Activated naive CD4-positive, alpha-beta T cell treated with anti-CD3 and anti-CD28 coated beads for 36 hours (primary cell): ENCODE measurements around the gene UNKL. TPM values are rescaled to one million over a fixed set of nuclear protein-coding genes. Genes with fewer than 3 reads are reported as not detected.

Experiments
- CTCF ChIA-PET: fragments of 350-600 bp; sonication (Branson Sonifier 250); formaldehyde crosslinking; loops from one replicate; lab custom pipeline; 2021; ENCODE audit warnings: antibody characterized with exemption; lab: Charles Lee
- DNase-seq: peaks from one replicate; pipeline ENCODE4 v3.0.0-alpha.2; 2020
- H3K27ac Mint-ChIP-seq: one replicate; pipeline ENCODE4 v1.8.0; 2021; ENCODE audit warnings: mild to moderate bottlenecking, mixed read lengths
- H3K27me3 Mint-ChIP-seq: one replicate; pipeline ENCODE4 v1.8.0; 2021; ENCODE audit warnings: low read depth, mixed read lengths
- H3K36me3 Mint-ChIP-seq: one replicate; pipeline ENCODE4 v1.8.0; 2021; ENCODE audit warnings: low read depth, mixed read lengths
- H3K4me1 Mint-ChIP-seq: one replicate; pipeline ENCODE4 v1.8.0; 2021; ENCODE audit warnings: low read depth, mixed read lengths
- H3K4me3 Mint-ChIP-seq: one replicate; pipeline ENCODE4 v1.8.0; 2021; ENCODE audit warnings: mild to moderate bottlenecking, moderate library complexity, mixed read lengths
- H3K9me3 Mint-ChIP-seq: one replicate; pipeline ENCODE4 v1.8.0; 2021; ENCODE audit warnings: mixed read lengths
- intact Hi-C: fragments of 100-400 bp; cut with micrococcal nuclease; formaldehyde crosslinking; loops from one replicate; pipeline ENCODE4 v1.15.1; 2023
- total RNA-seq, 2 experiments: library from RNA; stranded (reverse); gene quantifications; one replicate each; pipeline ENCODE4 v1.2.3, GENCODE V29; 2021

UNKL gene
- total RNA-seq, 2 experiments from 2014 or later: 35.9 to 38.4 TPM

DNA sequence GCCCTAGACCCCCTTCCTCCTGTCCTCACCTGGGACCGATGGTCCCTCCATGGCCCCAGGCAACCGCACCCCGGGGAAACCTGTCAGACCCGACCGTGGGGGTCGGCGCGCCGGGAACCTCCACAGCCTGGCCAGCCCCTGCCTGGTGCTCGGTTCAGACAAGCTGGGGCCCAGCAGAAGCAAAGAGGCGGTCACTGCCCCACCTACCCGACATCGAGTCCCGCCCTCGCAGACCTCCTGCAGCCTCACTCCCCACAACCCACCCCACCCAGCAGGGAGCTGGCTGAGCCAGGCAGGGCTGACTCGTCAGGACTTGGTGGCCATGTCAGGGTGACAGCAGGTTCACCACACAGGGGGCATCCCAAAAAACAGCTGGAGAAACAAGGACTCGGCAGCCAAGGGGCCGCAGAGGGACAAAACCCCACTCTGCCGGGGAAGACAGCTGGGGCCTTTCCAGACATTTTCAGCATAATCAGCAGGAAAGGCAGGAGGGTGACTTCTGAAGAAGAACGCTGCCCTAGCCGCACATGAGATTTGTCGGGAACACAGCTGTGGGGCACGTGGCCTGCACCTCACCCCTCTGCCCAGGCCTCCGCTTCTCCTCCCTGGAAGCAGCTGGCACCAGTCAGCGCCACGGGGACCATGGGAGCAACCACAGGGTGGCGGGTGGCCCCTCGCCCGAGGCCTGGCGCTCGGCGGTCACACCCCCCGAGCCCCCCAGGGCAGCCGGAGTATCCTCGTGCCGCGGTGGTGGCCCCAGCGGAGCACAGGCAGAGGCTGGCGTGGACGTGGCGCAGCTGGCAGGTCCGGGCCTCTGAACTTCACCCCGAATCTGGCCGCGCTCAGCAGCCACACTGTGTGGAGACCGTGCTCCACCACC, 39.8 kb downstream of the UNKL start:
- intact Hi-C loops: loop anchor here (5.0 kb wide), 1 partner anchor 38 kb away; the partner anchor contains the start of gene UNKL
- no peak overlapping the region for H3K4me3 Mint-ChIP-seq
- H3K27me3 Mint-ChIP-seq: no peaks in the 10 kb centered on the region
- CTCF ChIA-PET: no interaction called here
- no peak overlapping the region for H3K27ac Mint-ChIP-seq
- DNase-seq: no peak
- H3K36me3 Mint-ChIP-seq: peaks cover 4% of the 10 kb centered on the region
- no peaks in the 10 kb centered on the region for H3K9me3 Mint-ChIP-seq
- H3K4me1 Mint-ChIP-seq: peaks cover 14% of the 10 kb centered on the region

DNA sequence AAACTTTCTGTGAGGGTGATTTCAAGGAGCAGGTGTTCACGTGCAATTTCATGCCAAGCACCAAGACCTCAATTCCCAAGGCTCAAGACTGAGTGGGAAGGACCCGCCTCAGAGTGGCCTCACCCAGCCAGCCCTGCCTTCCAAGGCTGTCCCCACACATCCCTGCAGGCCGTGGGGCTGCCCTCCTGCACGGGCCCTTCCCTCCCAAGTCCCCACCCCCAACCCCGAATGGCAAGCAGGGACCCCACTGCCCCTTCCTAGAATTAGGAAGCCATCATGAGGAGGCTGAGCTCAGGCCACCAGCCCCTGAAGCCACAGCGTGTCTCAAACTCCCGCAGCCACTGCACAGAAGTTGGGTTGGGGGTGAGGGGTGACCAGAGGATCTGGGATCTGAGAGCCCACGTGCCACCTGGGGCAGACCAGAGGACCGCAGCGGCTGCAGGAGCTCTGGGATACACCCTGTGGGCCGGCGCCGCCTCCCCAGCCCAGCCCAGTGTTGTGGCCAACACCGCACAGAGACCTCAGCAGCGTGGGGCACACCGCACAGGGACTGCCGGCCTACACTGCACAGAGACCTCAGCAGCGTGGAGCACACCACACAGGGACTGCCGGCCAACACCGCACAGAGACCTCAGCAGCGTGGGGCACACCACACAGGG, 42.1 kb downstream of the UNKL start:
- Mint-ChIP-seq H3K27ac (no peak overlapping the region), H3K4me1 (no peaks in the 10 kb centered on the region), H3K27me3 (no peaks in the 10 kb centered on the region), H3K36me3 (peaks cover 5% of the 10 kb centered on the region), H3K9me3 (no peaks in the 10 kb centered on the region), H3K4me3 (no peak overlapping the region)
- no peak for DNase-seq
- CTCF ChIA-PET: interaction anchor here (0.6 to 1.1 kb wide), 2 partner anchors 12 to 33 kb away, joined by 3 read pairs; no protein-coding TSS in a partner anchor
- intact Hi-C loops: no loop called here

DNA sequence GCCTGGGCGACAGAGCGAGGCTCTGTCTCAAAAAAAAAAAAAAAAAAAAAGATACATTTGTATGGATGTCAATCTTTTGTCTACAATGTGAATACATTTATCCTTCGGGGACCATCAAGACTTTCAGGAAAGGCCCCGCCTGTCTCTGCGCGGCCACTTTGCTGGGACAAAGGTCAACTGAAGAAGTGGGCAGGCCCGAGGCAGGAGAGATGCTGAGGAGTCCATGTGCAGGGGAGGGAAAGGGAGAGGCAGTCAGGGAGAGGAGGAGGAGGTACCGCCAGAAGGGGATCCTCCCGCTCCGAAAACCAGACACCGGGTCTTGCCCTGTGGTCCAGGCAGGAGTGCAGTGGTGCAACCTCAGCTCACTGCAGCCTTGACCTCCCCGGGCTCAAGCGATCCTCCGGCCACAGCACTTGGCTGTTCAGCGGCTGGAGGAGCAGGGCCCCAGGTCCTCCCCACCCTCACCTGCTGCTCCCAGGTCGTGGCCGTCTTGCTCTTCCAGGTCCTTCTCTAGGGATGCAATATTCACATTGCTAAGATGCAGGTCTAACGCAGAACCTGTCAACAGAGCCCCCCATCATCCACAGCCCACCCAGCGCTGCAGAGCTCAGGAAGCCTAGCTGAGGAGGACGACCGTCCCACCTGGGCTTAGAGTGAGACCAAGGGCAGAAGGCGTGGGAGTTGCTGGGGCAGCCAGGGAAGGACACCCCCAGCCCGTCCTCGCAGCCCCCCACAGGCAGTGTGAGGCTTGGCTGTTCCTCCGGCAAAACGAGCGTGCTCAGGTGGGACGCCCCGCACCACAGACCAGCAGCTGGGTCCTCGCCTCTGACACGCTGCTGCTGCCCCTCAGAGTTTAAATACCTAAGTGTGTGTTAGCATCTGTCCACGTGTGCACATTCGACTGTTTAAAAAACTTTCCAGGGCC, 43.2 kb downstream of the UNKL start:
- no peak overlapping the region for H3K4me3 Mint-ChIP-seq
- DNase-seq: no peak
- no peak overlapping the region for H3K27ac Mint-ChIP-seq
- CTCF ChIA-PET: interaction anchor here (1.1 kb wide), 1 partner anchor 11 kb away, joined by 3 read pairs; no protein-coding TSS in a partner anchor
- H3K36me3 Mint-ChIP-seq: peaks cover 7% of the 10 kb centered on the region
- intact Hi-C loops: no loop called here
- H3K4me1 Mint-ChIP-seq: no peaks in the 10 kb centered on the region
- no peaks in the 10 kb centered on the region for H3K9me3 Mint-ChIP-seq
- H3K27me3 Mint-ChIP-seq: no peaks in the 10 kb centered on the region

DNA sequence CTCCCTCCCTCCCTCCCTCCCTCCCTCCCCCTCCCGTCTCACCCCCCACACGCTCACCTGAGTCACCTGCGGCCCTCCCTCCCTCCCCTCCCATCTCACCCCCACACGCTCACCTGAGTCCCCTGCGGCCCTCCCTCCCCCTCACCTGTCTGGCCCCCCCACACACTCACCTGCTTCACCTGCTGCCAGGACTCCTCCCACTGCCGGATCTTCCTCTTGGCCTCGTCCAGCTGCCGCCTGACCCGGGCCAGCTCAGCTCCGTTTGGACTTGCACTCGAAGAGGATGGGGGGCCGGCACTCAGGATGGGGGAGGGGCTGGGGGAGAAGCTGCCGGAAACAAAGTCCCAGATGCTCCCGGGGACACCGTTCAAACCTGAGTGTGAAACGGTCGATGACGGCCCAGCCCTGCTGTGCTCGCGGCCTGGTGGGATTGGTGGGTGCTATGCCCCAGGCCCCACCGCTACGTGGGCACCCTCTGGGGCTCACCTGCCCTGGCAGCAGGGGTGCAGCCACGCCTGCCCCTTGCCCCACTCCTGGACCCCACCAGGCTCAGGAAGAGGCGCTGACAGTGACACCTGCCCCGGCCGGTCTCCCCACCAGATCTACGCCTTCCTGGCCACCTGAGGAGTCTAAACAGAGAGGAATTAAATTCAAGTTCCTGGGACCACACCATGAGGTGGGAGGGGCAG, 46.9 kb downstream of the UNKL start:
- Mint-ChIP-seq H3K27me3 (no peaks in the 10 kb centered on the region), H3K9me3 (no peaks in the 10 kb centered on the region), H3K4me3 (no peak overlapping the region), H3K27ac (no peak overlapping the region), H3K4me1 (peaks cover 2% of the 10 kb centered on the region), H3K36me3 (peaks cover 17% of the 10 kb centered on the region)
- intact Hi-C loops: no loop called here
- CTCF ChIA-PET: interaction anchor here (0.7 kb wide), 1 partner anchor 339 kb away, joined by 3 read pairs; the partner anchor contains the start of gene MAPK8IP3
- DNase-seq: no peak

DNA sequence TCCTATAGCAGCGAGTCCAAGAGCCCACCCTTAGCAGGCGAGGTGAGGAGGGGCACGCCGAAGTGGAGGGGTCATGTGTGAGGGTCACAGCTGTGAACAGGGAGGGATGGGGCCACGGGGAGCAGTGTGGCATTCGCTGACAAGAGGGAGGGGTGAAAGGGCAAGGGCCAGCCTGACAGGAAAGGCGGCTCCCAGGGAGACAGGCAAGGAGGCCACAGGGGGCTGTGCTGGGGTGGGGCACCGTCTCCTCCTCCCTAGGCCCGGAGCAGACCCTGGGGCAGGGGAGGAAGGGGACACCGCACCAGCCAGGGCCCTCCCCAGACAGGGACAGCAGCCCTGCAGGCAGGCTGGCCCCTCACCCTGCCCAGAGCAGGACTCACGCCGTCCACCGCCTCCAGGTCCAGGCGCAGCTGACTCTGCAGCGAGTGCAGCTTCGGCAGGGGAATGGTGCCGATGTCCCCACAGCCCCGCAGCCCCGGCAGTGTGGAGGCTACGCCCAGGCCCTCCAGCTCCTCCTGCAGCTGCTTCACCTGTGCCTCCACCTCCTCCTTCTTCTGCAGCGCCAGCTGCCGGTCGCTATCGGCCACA, 47.7 kb downstream of the UNKL start:
- Mint-ChIP-seq H3K27me3 (no peaks in the 10 kb centered on the region), H3K36me3 (peaks cover 17% of the 10 kb centered on the region), H3K4me1 (peaks cover 2% of the 10 kb centered on the region), H3K27ac (no peak overlapping the region), H3K9me3 (no peaks in the 10 kb centered on the region), H3K4me3 (no peak overlapping the region)
- no peak for DNase-seq
- CTCF ChIA-PET: interaction anchor here (0.7 kb wide), 1 partner anchor 339 kb away, joined by 3 read pairs; the partner anchor contains the start of gene MAPK8IP3
- intact Hi-C loops: no loop called here

DNA sequence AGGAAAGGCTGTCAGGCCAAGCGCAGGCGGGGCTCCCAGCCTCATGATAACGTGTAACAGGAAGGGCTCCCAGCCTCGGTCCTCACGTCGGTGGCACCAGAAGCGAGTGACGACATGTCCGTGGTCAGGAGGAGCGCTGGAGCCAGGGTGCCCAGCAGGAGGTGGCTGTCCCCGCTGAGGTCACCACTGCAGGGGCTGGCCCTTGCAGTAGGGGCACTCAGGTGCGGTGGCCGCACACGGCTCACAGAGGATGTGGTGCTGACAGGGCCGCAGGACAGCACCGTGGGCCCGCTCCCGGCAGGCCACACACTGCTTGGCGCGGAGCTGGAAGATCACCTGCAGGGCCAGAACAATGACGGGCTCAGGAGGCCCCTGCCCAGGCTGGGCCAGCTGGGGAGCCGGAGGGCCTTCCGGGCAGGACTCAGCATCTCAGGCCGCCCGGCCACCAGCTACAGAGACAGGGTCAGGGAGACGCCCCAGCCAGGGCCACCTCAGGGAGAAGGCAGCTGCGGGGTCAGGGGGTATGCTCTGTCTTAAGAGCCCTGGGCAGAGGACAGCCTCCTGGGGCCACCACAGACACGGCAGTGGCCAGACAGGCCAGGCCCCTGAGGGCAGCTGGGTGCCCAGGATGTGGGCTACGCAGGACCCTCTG, 48.3 kb downstream of the UNKL start:
- intact Hi-C loops: no loop called here
- H3K9me3 Mint-ChIP-seq: no peaks in the 10 kb centered on the region
- DNase-seq: no peak
- H3K27ac Mint-ChIP-seq: no peak overlapping the region
- no peak overlapping the region for H3K4me3 Mint-ChIP-seq
- CTCF ChIA-PET: no interaction called here
- peaks cover 17% of the 10 kb centered on the region for H3K36me3 Mint-ChIP-seq
- H3K27me3 Mint-ChIP-seq: no peaks in the 10 kb centered on the region
- peaks cover 2% of the 10 kb centered on the region for H3K4me1 Mint-ChIP-seq

DNA sequence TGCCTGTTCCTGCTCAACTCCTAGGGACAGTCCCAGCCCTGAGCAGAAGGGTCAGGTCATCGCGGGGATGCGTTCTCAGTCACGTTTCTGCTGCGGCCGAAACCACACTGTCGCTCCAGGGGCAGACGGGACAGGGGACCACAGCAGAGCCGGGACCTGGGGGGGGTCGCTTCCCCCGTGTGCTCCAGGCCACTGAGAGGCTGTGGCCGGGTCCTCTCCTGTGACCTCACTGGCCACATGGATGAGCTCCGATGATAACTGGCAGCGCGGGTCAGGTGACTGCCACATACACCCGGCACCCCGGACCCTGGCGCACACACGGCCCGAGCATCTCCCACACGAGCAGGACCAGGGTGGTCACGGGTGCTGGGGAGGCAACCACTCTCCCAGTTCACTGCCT, 50.0 kb downstream of the UNKL start:
- Mint-ChIP-seq H3K4me3 (no peak overlapping the region), H3K9me3 (no peaks in the 10 kb centered on the region), H3K36me3 (peaks cover 18% of the 10 kb centered on the region), H3K4me1 (peaks cover 2% of the 10 kb centered on the region), H3K27me3 (no peaks in the 10 kb centered on the region), H3K27ac (no peak overlapping the region)
- CTCF ChIA-PET: interaction anchor here (0.8 to 2.6 kb wide), 9 partner anchors 14 to 347 kb away, joined by 3 to 11 read pairs (median 3); no protein-coding TSS in a partner anchor
- intact Hi-C loops: no loop called here
- DNase-seq: no peak

DNA sequence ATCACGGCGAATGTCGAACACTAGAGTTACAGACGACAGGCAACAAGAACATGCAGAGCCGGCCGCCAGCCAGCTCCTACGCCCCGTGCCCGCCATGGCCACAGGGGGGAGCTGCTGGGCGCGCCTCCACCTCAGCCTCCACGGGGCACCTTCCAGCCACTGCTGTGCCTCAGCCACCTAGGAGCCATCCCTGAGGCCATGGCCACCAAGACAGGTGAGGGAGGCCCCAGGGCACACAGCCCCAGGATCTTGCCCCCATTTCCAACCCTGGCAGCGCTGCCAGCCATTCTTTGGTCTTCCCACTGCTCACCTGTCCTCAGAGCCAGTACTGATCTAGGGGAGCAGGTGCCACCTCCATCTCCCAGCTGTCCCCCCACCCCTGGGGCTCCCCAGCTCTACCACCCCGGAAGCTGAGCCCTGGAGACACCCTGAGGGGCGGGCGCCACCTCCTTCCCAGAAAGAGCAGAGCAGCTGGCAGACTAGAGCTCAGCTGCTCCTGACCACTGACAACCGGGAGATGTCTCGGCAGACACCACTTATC, 50.9 kb downstream of the UNKL start:
- DNase-seq: peak; percentile 79
- H3K4me1 Mint-ChIP-seq: peaks cover 2% of the 10 kb centered on the region
- CTCF ChIA-PET: interaction anchor here (0.6 to 2.6 kb wide), 19 partner anchors 10 to 776 kb away, joined by 3 to 11 read pairs (median 3); no protein-coding TSS in a partner anchor
- no peaks in the 10 kb centered on the region for H3K9me3 Mint-ChIP-seq
- no peak overlapping the region for H3K4me3 Mint-ChIP-seq
- intact Hi-C loops: loop anchor here (1.0 kb wide), 3 partner anchors 45 to 175 kb away; no protein-coding TSS in a partner anchor
- H3K36me3 Mint-ChIP-seq: peaks cover 17% of the 10 kb centered on the region
- H3K27ac Mint-ChIP-seq: peak overlapping the region; percentile 46
- H3K27me3 Mint-ChIP-seq: no peaks in the 10 kb centered on the region

DNA sequence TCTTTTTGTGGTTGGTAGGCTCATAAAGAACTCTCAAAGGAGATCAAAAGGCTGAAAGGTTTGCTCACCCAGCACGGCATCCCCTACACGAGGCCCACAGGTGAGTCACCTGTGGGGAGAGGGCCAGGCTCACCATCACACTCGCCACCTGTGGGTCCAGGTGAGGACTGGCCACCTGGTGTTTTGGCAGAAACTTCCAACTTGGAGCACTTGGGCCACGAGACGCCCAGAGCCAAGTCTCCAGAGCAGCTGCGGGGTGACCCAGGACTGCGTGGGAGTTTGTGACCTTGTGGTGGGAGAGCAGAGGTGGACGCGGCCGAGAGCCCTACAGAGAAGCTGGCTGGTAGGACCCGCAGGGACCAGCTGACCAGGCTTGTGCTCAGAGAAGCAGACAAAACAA, 51.7 kb downstream of the UNKL start:
- H3K4me3 Mint-ChIP-seq: no peak overlapping the region
- peaks cover 14% of the 10 kb centered on the region for H3K36me3 Mint-ChIP-seq
- intact Hi-C loops: loop anchor here (1.0 kb wide), 3 partner anchors 45 to 175 kb away; no protein-coding TSS in a partner anchor
- no peaks in the 10 kb centered on the region for H3K9me3 Mint-ChIP-seq
- CTCF ChIA-PET: interaction anchor here (0.6 to 2.6 kb wide), 9 partner anchors 10 to 776 kb away, joined by 3 to 11 read pairs (median 3); no protein-coding TSS in a partner anchor
- DNase-seq: no peak
- H3K4me1 Mint-ChIP-seq: peaks cover 5% of the 10 kb centered on the region
- H3K27ac Mint-ChIP-seq: no peak overlapping the region
- H3K27me3 Mint-ChIP-seq: no peaks in the 10 kb centered on the region

DNA sequence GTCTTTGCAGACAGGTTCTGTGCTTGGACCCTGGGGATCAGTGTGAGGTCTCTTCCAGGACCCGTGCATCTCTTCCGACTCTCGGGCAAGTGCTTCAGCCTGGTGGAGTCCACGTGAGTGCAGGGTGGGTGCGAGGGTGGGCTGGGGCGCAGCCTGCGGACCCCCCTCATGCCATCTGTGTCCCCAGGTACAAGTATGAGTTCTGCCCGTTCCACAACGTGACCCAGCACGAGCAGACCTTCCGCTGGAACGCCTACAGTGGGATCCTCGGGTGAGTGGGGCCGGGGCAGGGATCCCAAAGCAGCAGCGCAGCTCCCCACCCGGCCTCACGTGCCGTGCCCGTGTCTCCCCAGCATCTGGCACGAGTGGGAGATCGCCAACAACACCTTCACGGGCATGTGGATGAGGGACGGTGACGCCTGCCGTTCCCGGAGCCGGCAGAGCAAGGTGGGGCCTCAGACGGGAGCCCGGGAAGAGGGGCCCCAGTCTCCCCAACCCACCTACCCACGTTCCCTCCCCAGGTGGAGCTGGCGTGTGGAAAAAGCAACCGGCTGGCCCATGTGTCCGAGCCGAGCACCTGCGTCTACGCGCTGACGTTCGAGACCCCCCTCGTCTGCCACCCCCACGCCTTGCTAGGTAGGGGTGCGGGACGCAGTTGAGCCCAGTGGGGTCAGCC, 52.7 kb downstream of the UNKL start:
- Mint-ChIP-seq H3K27ac (no peak overlapping the region), H3K4me3 (no peak overlapping the region), H3K27me3 (no peaks in the 10 kb centered on the region), H3K4me1 (peaks cover 5% of the 10 kb centered on the region), H3K9me3 (no peaks in the 10 kb centered on the region), H3K36me3 (peaks cover 14% of the 10 kb centered on the region)
- CTCF ChIA-PET: interaction anchor here (0.7 to 2.6 kb wide), 3 partner anchors 9 to 177 kb away, joined by 4 to 11 read pairs (median 5); no protein-coding TSS in a partner anchor
- intact Hi-C loops: no loop called here
- DNase-seq: no peak
